GM19035 (cell line): ENCODE measurements around the gene RB1.
"Not testable (repeated sequence)": the region's sequence is repeated elsewhere in the genome, so short reads cannot be mapped to it uniquely, and the experiment has no call there.

Experiments used
- ATAC-seq: cut with Tn5 transposase; IDR thresholded peaks from one replicate; pipeline ENCODE4 v1.9.1; 2021; ENCODE audit not compliant: unreplicated experiment

The RB1 gene

DNA sequence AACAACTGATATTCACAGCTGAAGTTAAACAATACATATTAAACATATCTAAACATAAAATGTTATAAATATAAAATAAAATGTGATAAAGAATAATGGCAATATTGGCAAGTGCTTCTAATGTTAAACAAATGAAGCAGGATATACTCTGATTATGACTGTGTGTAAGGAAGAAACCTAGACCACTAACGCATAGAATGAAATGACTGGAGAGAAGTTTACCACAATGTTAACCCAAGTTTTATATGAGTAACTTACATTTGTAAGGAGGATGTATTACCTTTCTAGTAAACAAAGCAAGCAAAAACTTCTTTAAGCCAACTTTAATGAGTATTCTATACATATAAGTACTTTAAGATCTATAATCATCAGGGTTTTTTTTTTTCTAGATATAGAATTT is 43.0 kb downstream of the RB1 start:
- no peak for ATAC-seq

DNA sequence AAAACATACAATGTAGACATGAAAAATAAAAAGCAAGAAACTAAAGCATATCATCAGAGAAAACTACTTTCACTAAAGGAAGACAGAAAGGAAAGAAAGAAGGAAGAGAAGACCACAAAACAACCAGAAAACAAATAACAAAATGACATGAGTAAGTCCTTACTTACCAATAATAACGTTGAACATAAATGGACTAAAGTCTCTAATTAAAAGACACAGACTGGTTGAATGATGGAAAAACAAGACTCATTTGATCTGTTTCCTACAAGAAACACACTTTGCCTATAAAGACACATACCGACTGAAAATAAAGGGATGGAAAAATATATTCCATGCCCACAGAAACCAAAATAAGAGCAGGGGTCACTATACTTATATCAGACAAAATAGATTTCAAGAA is 46.0 kb downstream of the RB1 start:
- no peak for ATAC-seq

- ATAC-seq, result no peak
Observed at GRCh38 chr13:48353590-48353989, 50.0 kb downstream of the RB1 start.

- ATAC-seq, result not testable (repeated sequence)
Observed at GRCh38 chr13:48355524-48355923, 52.0 kb downstream of the RB1 start.

- ATAC-seq, result no peak
Observed at GRCh38 chr13:48356750-48357149, 53.2 kb downstream of the RB1 start.

- no peak for ATAC-seq
Observed at GRCh38 chr13:48369988-48370387, 66.4 kb downstream of the RB1 start.

- ATAC-seq, result no peak
Observed at GRCh38 chr13:48370815-48371214, 67.3 kb downstream of the RB1 start.

DNA sequence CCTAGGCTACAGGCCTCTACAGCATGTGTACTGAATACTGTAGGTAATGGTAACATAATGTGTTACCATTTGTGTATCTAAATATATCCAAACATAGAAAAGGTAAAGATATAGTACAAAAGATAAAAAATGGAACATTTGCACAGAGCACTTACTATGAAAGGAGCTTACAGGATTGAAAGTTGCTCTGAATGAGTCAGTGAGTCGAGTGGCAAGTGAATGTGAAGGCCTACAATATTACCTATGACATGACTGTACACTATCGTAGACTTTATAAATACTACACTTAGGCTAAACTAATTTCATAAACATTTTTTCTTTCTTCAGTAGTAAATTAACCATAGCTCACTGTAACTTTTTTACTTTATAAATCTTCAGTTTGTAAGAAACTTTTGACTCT is 74.3 kb downstream of the RB1 start:
- no peak for ATAC-seq

GRCh38 chr13:48380581-48380980 is 77.0 kb downstream of the RB1 start:
- no peak for ATAC-seq

GRCh38 chr13:48383384-48383783 is 79.8 kb downstream of the RB1 start:
- no peak for ATAC-seq

DNA sequence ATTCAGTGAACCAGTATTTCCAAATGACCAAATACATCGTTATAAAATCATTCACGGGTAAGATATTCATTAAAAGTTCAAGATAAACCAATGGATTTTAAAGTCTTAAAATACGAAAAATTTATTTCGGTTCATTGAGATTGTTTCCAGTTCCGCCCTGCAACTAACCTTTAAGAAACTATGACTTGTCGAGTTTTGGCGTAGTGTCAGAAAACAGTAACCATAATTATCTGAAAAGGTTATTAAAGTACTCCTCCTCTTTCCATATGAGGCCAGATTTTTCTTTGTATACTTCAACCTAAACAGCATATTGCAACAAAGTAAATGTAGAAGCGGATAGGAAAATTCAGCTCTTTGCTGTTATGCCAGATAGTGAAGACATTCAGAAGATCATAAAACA is 83.3 kb downstream of the RB1 start:
- ATAC-seq, result no peak

DNA sequence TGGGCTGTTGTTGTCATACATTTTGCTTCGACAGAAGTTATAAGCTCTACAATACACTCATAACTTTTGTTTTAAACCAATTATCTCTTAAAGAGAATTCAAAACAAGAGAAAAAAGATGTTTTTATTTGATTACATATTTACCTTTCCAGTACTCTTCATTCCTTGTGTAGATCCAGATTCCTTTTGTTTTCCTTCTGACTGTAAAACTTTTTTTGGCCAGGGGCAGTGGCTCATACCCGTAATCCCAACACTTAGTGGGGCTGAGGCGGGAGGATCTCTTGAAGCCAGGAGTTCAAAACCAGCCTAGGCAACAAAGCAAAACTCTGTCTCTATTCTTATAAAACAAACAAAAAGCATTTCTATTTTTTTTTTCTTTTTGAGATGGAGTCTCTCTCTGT is 87.7 kb downstream of the RB1 start:
- ATAC-seq, result no peak

- ATAC-seq, result no peak
Observed at GRCh38 chr13:48393030-48393697, 89.6 kb downstream of the RB1 start.

GRCh38 chr13:48393698-48394085 is 90.1 kb downstream of the RB1 start:
- ATAC-seq, result no peak

- ATAC-seq, result no peak
Observed at GRCh38 chr13:48397744-48398143, 94.2 kb downstream of the RB1 start.

GRCh38 chr13:48398450-48399095 is 95.0 kb downstream of the RB1 start:
- ATAC-seq, result no peak

DNA sequence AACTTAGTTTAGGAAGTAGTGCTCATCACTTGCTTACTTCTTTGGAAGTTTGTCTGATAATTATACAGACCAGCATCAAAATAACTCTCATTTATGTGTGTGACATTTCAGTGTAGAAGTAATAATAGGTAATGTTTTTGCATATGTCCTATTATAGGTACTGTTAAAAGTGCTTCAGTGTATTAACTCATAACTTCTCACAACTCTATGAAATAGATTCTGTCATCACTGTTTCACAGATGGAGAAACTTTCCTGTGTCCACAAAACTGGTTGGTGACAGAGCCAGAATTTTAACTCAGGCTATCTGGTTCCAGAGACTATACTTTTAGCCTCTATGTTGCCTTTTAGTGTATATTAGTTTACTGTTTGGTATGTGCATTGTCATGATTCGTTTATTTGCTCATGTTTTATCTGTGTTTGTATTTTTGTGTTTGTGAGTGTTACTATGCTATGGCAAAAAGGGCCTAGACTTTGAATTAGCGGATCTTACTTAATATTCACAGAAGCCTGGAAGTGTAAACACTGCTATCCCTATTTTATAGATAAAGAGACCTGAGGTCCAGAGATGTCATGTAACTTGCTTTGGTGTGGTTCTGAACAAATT is 96.6 kb downstream of the RB1 start:
- no peak for ATAC-seq

DNA sequence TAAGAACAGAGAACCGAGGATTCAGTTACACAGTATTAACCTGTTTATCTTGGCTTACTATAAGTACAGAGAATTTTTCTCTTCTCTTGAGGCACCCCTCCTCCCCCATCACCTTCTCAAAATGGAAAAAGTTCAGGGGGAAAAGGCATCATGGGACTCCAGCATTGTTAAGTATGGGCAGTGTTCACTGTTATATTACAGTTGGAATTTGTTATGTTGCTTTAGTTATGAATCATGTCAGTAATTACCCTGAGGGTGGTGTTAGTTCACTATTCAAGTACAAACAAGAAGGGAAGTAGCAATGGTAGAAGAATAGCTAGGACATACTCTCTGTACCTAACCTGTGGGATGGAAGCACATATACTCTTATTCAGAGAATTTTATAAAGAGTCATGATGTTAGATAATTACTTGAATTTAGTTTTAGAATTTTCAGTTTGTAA is 97.3 kb downstream of the RB1 start:
- no peak for ATAC-seq

DNA sequence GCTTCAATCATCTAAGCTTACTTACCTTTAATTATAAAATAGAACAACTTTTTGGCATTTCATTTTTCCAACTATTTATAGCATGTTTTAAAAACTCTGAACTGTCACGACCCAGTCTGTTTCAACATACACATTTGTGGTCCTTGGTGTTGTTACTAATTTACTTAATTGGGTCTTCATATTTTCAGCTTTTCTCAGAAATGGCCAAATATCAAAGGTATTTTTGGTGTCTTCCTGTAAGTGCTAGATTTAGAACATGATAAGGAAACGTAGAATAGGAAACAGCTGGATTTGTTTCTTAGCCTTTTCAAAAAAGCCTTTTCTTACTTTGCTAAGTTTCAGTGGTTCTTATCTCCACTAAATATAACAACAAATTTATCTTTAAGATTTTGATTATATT is 97.9 kb downstream of the RB1 start:
- ATAC-seq, result no peak

- no peak for ATAC-seq
Observed at GRCh38 chr13:48402325-48402932, 98.9 kb downstream of the RB1 start.

GRCh38 chr13:48403151-48403631 is 99.6 kb downstream of the RB1 start:
- ATAC-seq, result no peak

DNA sequence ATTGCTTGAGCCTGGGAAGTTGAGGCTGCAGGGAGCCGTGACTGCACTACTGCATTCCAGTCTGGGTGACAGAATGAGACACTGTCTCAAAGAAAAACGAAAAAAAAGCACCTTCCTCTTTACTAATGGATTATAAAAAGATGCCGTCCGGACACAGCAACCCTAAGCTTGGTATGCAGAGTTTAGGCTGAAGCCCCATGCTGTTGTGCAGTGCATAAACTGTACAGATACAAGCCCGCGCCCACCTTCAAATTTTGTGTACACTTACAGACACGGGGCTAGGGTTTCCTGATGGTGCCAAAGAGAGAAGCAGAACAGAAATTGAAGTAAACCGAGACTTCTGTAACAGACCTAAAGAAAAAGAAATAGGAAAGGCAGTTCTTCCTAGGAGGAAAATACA is 100.4 kb downstream of the RB1 start:
- ATAC-seq, result no peak
